ENCODE results near the gene HRH2.

The HRH2 gene

GRCh38 chr5:175693741-175694140 is 35.9 kb downstream of the HRH2 start:
- DNase-seq: no peak

- DNase-seq: no peak
Measured at GRCh38 chr5:175694371-175695160, 36.7 kb downstream of the HRH2 start.

GRCh38 chr5:175695161-175696126 is 37.6 kb downstream of the HRH2 start:
- no peak for DNase-seq

GRCh38 chr5:175696139-175696854 is 38.4 kb downstream of the HRH2 start:
- DNase-seq: peak; percentile 72

GRCh38 chr5:175696855-175697198 is 39.0 kb downstream of the HRH2 start:
- no peak for DNase-seq

GRCh38 chr5:175697846-175698245 is 40.0 kb downstream of the HRH2 start:
- DNase-seq: no peak

GRCh38 chr5:175698401-175699115 is 40.7 kb downstream of the HRH2 start:
- DNase-seq: peak; percentile 3

GRCh38 chr5:175700991-175701390 is 43.1 kb downstream of the HRH2 start:
- DNase-seq: peak; percentile 13

GRCh38 chr5:175701797-175702196 is 43.9 kb downstream of the HRH2 start:
- DNase-seq: no peak

- peak; percentile 8 for DNase-seq
Measured at GRCh38 chr5:175706499-175706898, 48.6 kb downstream of the HRH2 start.

- peak; percentile 3 for DNase-seq
Measured at GRCh38 chr5:175707751-175708375, 50.0 kb downstream of the HRH2 start.

- DNase-seq: peak; percentile 6
Measured at GRCh38 chr5:175709276-175709781, 51.5 kb downstream of the HRH2 start.

GRCh38 chr5:175710326-175710725 is 52.5 kb downstream of the HRH2 start:
- peak; percentile 5 for DNase-seq

- no peak for DNase-seq
Measured at GRCh38 chr5:175711031-175711430, 53.2 kb downstream of the HRH2 start.

GRCh38 chr5:175711472-175712312 is 53.8 kb downstream of the HRH2 start:
- peak; percentile 8 for DNase-seq

- DNase-seq: peak; percentile 9
Measured at GRCh38 chr5:175712313-175712680, 54.4 kb downstream of the HRH2 start.

GRCh38 chr5:175712681-175713085 is 54.8 kb downstream of the HRH2 start:
- DNase-seq: no peak

- DNase-seq: no peak
Measured at GRCh38 chr5:175713930-175714329, 56.1 kb downstream of the HRH2 start.

GRCh38 chr5:175714479-175715085 is 56.7 kb downstream of the HRH2 start:
- DNase-seq: peak; percentile 3
